ENCODE measurements around the gene TSPAN11.

Gene TSPAN11

DNA sequence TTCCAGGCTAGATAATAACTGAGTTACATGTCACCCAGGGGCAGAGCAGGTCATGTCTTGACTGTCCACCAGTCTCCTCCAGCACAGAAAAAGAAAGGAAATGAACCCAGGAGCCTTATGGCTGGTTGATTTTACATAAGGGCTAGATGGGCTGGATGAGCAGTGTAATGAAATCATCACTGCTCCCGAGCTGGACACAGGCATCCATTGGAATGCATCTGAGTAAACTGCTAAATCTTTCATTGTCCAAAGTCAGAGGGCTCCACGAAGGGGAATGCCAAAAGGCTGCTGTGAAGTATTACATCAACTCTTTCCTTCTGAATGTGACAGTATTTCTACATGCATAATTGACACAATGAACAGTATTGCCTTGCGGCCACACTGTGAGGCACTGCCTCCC is 30.1 kb upstream of the TSPAN11 start:
- H2AFZ ChIP-seq (ENCODE audit: low read length): no peak overlapping the region
- H2BK15ac ChIP-seq (ENCODE audit: low read length): no peak overlapping the region
- DNase-seq (ENCODE audit: low spot score): no peak
- H3K23ac ChIP-seq (ENCODE audit: low read depth, low read length, poor library complexity): no peak overlapping the region
- no peaks in the 10 kb centered on the region for H3K36me3 ChIP-seq (replicated peaks in 1 of 2; ENCODE audit: control insufficient read depth in 2 of 2, insufficient read depth in 2 of 2, low read length in 2 of 2)
- no peak overlapping the region for H2BK12ac ChIP-seq (ENCODE audit: low read length)
- H3K27ac ChIP-seq (replicated peaks; ENCODE audit: low read length): no peak overlapping the region
- H4K91ac ChIP-seq (ENCODE audit: low read depth, low read length, poor library complexity): no peak overlapping the region
- no peaks in the 10 kb centered on the region for H3K4me1 ChIP-seq (ENCODE audit: control insufficient read depth in 2 of 2, insufficient read depth in 1 of 2, low read depth in 1 of 2, low read length in 2 of 2)
- no peak overlapping the region for H2AK5ac ChIP-seq (ENCODE audit: low read depth, low read length)
- no peaks in the 10 kb centered on the region for H3K27me3 ChIP-seq (ENCODE audit: control insufficient read depth in 3 of 3, insufficient read depth in 3 of 3, low read depth in 1 of 3, low read length in 3 of 3)
- H2BK5ac ChIP-seq (ENCODE audit: low read length): no peak overlapping the region
- WGBS, 2 donors (ENCODE audit: extremely low coverage in 2 of 2, insufficient read length in 2 of 2, insufficient replicate concordance in 1 of 2): no CpG with 5 or more reads among the region's 3 CpGs
- no peak overlapping the region for H2BK120ac ChIP-seq (ENCODE audit: low read depth, low read length)
- H3K9me3 ChIP-seq (replicated peaks in 1 of 2; ENCODE audit: control insufficient read depth in 2 of 2, insufficient read depth in 1 of 2, low read depth in 1 of 2, low read length in 2 of 2): peaks cover 0 to 3% of the 10 kb centered on the region in 2 donors
- no peaks in the 10 kb centered on the region for H3K79me1 ChIP-seq (ENCODE audit: low read depth, low read length)
- H3K14ac ChIP-seq (ENCODE audit: low read length): no peak overlapping the region
- no peak overlapping the region for H3K4me2 ChIP-seq (ENCODE audit: insufficient read depth, low read length, poor library complexity, severe bottlenecking)
- no peak overlapping the region for H3K9ac ChIP-seq (ENCODE audit: low read depth, low read length, poor library complexity)
- H3K4ac ChIP-seq (ENCODE audit: low read length): no peak overlapping the region
- no peak overlapping the region for H3K18ac ChIP-seq (ENCODE audit: low read length)
- H3K4me3 ChIP-seq (ENCODE audit: low read length in 2 of 2): no peak overlapping the region
- H4K8ac ChIP-seq (ENCODE audit: low read depth, low read length): no peak overlapping the region

DNA sequence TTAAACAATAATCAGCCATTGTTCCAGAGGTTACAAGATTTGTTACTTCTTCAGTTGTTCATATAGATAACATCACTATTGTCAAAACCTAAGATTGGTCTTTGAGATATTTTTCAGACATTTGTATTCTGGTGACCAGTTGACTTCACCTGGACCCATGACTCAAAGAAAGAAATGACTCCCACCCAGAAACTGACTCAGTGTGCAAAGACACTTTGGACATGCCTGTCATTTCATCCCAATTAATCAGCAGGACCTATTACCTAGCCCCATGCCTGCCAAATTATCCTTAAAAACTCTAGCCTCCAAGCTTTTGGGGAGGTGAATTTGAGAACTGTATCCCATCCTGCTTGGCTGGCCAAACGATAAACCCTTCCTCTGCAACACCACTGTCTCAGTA is 27.7 kb upstream of the TSPAN11 start:
- no CpG with 5 or more reads among the region's 1 CpG for WGBS, 2 donors (ENCODE audit: extremely low coverage in 2 of 2, insufficient read length in 2 of 2, insufficient replicate concordance in 1 of 2)

DNA sequence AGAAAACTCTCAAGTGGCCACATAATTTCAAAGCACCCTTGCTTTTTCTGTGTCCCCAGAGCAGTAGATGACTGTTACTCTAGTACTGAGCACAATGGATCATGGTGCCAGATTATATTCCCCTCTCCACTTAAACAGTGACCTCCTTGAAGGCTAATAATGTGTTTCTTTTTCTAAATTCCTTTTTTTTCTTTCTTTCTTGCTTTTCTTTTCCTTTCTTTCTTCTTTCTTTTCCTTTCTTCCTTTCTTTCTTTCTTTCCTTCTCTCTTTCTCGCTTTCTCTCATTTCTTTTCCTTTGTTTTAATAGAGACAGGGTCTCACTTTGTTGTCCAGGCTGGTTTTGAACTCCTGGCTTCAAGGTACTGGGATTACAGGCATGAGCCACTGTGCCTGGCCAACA is 26.2 kb upstream of the TSPAN11 start:
- no CpG with 5 or more reads among the region's 1 CpG for WGBS, 2 donors (ENCODE audit: extremely low coverage in 2 of 2, insufficient read length in 2 of 2, insufficient replicate concordance in 1 of 2)
- DNase-seq (ENCODE audit: low spot score): no peak
- no peak overlapping the region for H4K8ac ChIP-seq (ENCODE audit: low read depth, low read length)
- H3K27ac ChIP-seq (replicated peaks; ENCODE audit: low read length): no peak overlapping the region
- H2BK5ac ChIP-seq (ENCODE audit: low read length): no peak overlapping the region
- no peak overlapping the region for H3K18ac ChIP-seq (ENCODE audit: low read length)
- no peak overlapping the region for H2AFZ ChIP-seq (ENCODE audit: low read length)
- no peak overlapping the region for H3K4me2 ChIP-seq (ENCODE audit: insufficient read depth, low read length, poor library complexity, severe bottlenecking)
- no peak overlapping the region for H2AK5ac ChIP-seq (ENCODE audit: low read depth, low read length)
- H4K91ac ChIP-seq (ENCODE audit: low read depth, low read length, poor library complexity): no peak overlapping the region
- no peak overlapping the region for H3K23ac ChIP-seq (ENCODE audit: low read depth, low read length, poor library complexity)
- no peaks in the 10 kb centered on the region for H3K79me1 ChIP-seq (ENCODE audit: low read depth, low read length)
- H3K36me3 ChIP-seq (replicated peaks in 1 of 2; ENCODE audit: control insufficient read depth in 2 of 2, insufficient read depth in 2 of 2, low read length in 2 of 2): no peaks in the 10 kb centered on the region
- H2BK15ac ChIP-seq (ENCODE audit: low read length): no peak overlapping the region
- H3K4ac ChIP-seq (ENCODE audit: low read length): no peak overlapping the region
- peaks cover 0 to 2% of the 10 kb centered on the region in 2 donors for H3K4me1 ChIP-seq (ENCODE audit: control insufficient read depth in 2 of 2, insufficient read depth in 1 of 2, low read depth in 1 of 2, low read length in 2 of 2)
- no peak overlapping the region for H2BK12ac ChIP-seq (ENCODE audit: low read length)
- H3K14ac ChIP-seq (ENCODE audit: low read length): no peak overlapping the region
- peaks cover 0 to 4% (median 0%) of the 10 kb centered on the region in 3 experiments for H3K27me3 ChIP-seq (ENCODE audit: control insufficient read depth in 3 of 3, insufficient read depth in 3 of 3, low read depth in 1 of 3, low read length in 3 of 3)
- peaks cover 0 to 3% of the 10 kb centered on the region in 2 donors for H3K9me3 ChIP-seq (replicated peaks in 1 of 2; ENCODE audit: control insufficient read depth in 2 of 2, insufficient read depth in 1 of 2, low read depth in 1 of 2, low read length in 2 of 2)
- no peak overlapping the region for H3K4me3 ChIP-seq (ENCODE audit: low read length in 2 of 2)
- H2BK120ac ChIP-seq (ENCODE audit: low read depth, low read length): no peak overlapping the region
- H3K9ac ChIP-seq (ENCODE audit: low read depth, low read length, poor library complexity): no peak overlapping the region

More for the DNA sequence above, 27.7 kb upstream of the TSPAN11 start:
- Histone ChIP-seq H2BK12ac (ENCODE audit: low read length) (no peak overlapping the region), H3K4me2 (ENCODE audit: insufficient read depth, low read length, poor library complexity, severe bottlenecking) (no peak overlapping the region), H2BK5ac (ENCODE audit: low read length) (no peak overlapping the region), H3K27ac (replicated peaks; ENCODE audit: low read length) (no peak overlapping the region), H4K91ac (ENCODE audit: low read depth, low read length, poor library complexity) (no peak overlapping the region), H3K9ac (ENCODE audit: low read depth, low read length, poor library complexity) (no peak overlapping the region), H2AFZ (ENCODE audit: low read length) (no peak overlapping the region), H3K4ac (ENCODE audit: low read length) (no peak overlapping the region), H3K9me3 (replicated peaks in 1 of 2; ENCODE audit: control insufficient read depth in 2 of 2, insufficient read depth in 1 of 2, low read depth in 1 of 2, low read length in 2 of 2) (peaks cover 0 to 3% of the 10 kb centered on the region in 2 donors), H3K18ac (ENCODE audit: low read length) (no peak overlapping the region), H2AK5ac (ENCODE audit: low read depth, low read length) (no peak overlapping the region), H3K4me3 (ENCODE audit: low read length in 2 of 2) (no peak overlapping the region), H3K36me3 (replicated peaks in 1 of 2; ENCODE audit: control insufficient read depth in 2 of 2, insufficient read depth in 2 of 2, low read length in 2 of 2) (no peaks in the 10 kb centered on the region), H3K23ac (ENCODE audit: low read depth, low read length, poor library complexity) (no peak overlapping the region), H3K14ac (ENCODE audit: low read length) (no peak overlapping the region), H4K8ac (ENCODE audit: low read depth, low read length) (no peak overlapping the region), H3K4me1 (ENCODE audit: control insufficient read depth in 2 of 2, insufficient read depth in 1 of 2, low read depth in 1 of 2, low read length in 2 of 2) (no peaks in the 10 kb centered on the region), H3K27me3 (ENCODE audit: control insufficient read depth in 3 of 3, insufficient read depth in 3 of 3, low read depth in 1 of 3, low read length in 3 of 3) (peaks cover 0 to 4% (median 0%) of the 10 kb centered on the region in 3 experiments), H2BK120ac (ENCODE audit: low read depth, low read length) (no peak overlapping the region), H2BK15ac (ENCODE audit: low read length) (no peak overlapping the region), H3K79me1 (ENCODE audit: low read depth, low read length) (no peaks in the 10 kb centered on the region)
- DNase-seq (ENCODE audit: low spot score): no peak

DNA sequence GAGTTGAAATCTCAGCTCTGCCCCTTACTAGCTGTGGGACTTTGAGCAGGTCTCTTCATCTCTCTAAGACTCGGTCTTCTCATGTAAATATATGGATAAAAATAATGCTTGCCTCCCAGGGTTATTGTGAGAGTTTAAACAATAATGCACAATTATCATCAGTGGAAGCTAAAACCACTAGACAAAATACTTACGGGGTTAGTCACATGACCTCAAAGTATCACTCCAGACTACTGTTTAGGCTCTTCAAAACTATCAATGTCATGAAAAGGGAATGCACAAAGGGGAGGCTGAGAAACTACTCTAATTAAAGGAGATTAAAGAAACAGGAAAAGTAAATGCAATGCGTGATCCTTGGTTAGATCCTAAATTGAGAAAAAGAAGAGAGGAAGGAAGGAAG is 24.5 kb upstream of the TSPAN11 start:
- Histone ChIP-seq H4K91ac (ENCODE audit: low read depth, low read length, poor library complexity) (no peak overlapping the region), H3K4me1 (ENCODE audit: control insufficient read depth in 2 of 2, insufficient read depth in 1 of 2, low read depth in 1 of 2, low read length in 2 of 2) (peaks cover 0 to 5% of the 10 kb centered on the region in 2 donors), H3K9me3 (replicated peaks in 1 of 2; ENCODE audit: control insufficient read depth in 2 of 2, insufficient read depth in 1 of 2, low read depth in 1 of 2, low read length in 2 of 2) (peaks cover 0 to 3% of the 10 kb centered on the region in 2 donors), H2BK5ac (ENCODE audit: low read length) (no peak overlapping the region), H3K4me3 (ENCODE audit: low read length in 2 of 2) (no peak overlapping the region), H2BK15ac (ENCODE audit: low read length) (no peak overlapping the region), H3K23ac (ENCODE audit: low read depth, low read length, poor library complexity) (no peak overlapping the region), H2AK5ac (ENCODE audit: low read depth, low read length) (no peak overlapping the region), H3K36me3 (replicated peaks in 1 of 2; ENCODE audit: control insufficient read depth in 2 of 2, insufficient read depth in 2 of 2, low read length in 2 of 2) (no peaks in the 10 kb centered on the region), H3K4me2 (ENCODE audit: insufficient read depth, low read length, poor library complexity, severe bottlenecking) (no peak overlapping the region), H2BK120ac (ENCODE audit: low read depth, low read length) (no peak overlapping the region), H2BK12ac (ENCODE audit: low read length) (no peak overlapping the region), H3K9ac (ENCODE audit: low read depth, low read length, poor library complexity) (no peak overlapping the region), H3K18ac (ENCODE audit: low read length) (no peak overlapping the region), H3K27me3 (ENCODE audit: control insufficient read depth in 3 of 3, insufficient read depth in 3 of 3, low read depth in 1 of 3, low read length in 3 of 3) (peaks cover 0 to 4% (median 0%) of the 10 kb centered on the region in 3 experiments), H3K27ac (replicated peaks; ENCODE audit: low read length) (no peak overlapping the region), H2AFZ (ENCODE audit: low read length) (no peak overlapping the region), H3K14ac (ENCODE audit: low read length) (no peak overlapping the region), H3K79me1 (ENCODE audit: low read depth, low read length) (no peaks in the 10 kb centered on the region), H4K8ac (ENCODE audit: low read depth, low read length) (no peak overlapping the region), H3K4ac (ENCODE audit: low read length) (no peak overlapping the region)
- no peak for DNase-seq (ENCODE audit: low spot score)
- WGBS, 2 donors (ENCODE audit: extremely low coverage in 2 of 2, insufficient read length in 2 of 2, insufficient replicate concordance in 1 of 2): no CpG with 5 or more reads among the region's 3 CpGs

Measured in neuronal stem cell (in vitro differentiated cells).